ENCODE data around the gene IP6K3.

Gene IP6K3

GRCh38 chr6:33729059-33729458, 17.6 kb downstream of the IP6K3 start:
- H3K4me3 ChIP-seq (ENCODE audit: low read length) = no peak overlapping the region
- TF ChIP-seq CTCF (IDR thresholded peaks at IDR 0.05; ENCODE audit: insufficient read depth, low read depth, low read length, missing control alignments) = no peak

GRCh38 chr6:33728438-33728837, 18.3 kb downstream of the IP6K3 start:
- no peak for TF ChIP-seq CTCF (IDR thresholded peaks at IDR 0.05; ENCODE audit: insufficient read depth, low read depth, low read length, missing control alignments)
- no peak overlapping the region for H3K4me3 ChIP-seq (ENCODE audit: low read length)
- no peak for DNase-seq (ENCODE audit: low read depth)

More at GRCh38 chr6:33729059-33729458, 17.6 kb downstream of the IP6K3 start:
- no peak for DNase-seq (ENCODE audit: low read depth)

GRCh38 chr6:33727932-33728331, 18.8 kb downstream of the IP6K3 start:
- H3K4me3 ChIP-seq (ENCODE audit: low read length) = no peak overlapping the region
- no peak for TF ChIP-seq CTCF (IDR thresholded peaks at IDR 0.05; ENCODE audit: insufficient read depth, low read depth, low read length, missing control alignments)
- no peak for DNase-seq (ENCODE audit: low read depth)

- TF ChIP-seq CTCF (IDR thresholded peaks at IDR 0.05; ENCODE audit: insufficient read depth, low read depth, low read length, missing control alignments) = no peak
- no peak for DNase-seq (ENCODE audit: low read depth)
- no peak overlapping the region for H3K4me3 ChIP-seq (ENCODE audit: low read length)
Observed at GRCh38 chr6:33727126-33727525, 19.6 kb downstream of the IP6K3 start.

GRCh38 chr6:33726696-33727095, 20.0 kb downstream of the IP6K3 start:
- H3K4me3 ChIP-seq (ENCODE audit: low read length) = no peak overlapping the region
- no peak for TF ChIP-seq CTCF (IDR thresholded peaks at IDR 0.05; ENCODE audit: insufficient read depth, low read depth, low read length, missing control alignments)
- no peak for DNase-seq (ENCODE audit: low read depth)

- no peak for TF ChIP-seq CTCF (IDR thresholded peaks at IDR 0.05; ENCODE audit: insufficient read depth, low read depth, low read length, missing control alignments)
- H3K4me3 ChIP-seq (ENCODE audit: low read length) = no peak overlapping the region
- no peak for DNase-seq (ENCODE audit: low read depth)
Observed at GRCh38 chr6:33725891-33726673, 20.6 kb downstream of the IP6K3 start.

- DNase-seq (ENCODE audit: low read depth) = no peak
- no peak overlapping the region for H3K4me3 ChIP-seq (ENCODE audit: low read length)
- TF ChIP-seq CTCF (IDR thresholded peaks at IDR 0.05; ENCODE audit: insufficient read depth, low read depth, low read length, missing control alignments) = no peak
Observed at GRCh38 chr6:33725222-33725621, 21.5 kb downstream of the IP6K3 start.
